ENCODE measurements around the gene ANKRD29. TPM values are rescaled to one million over a fixed set of nuclear protein-coding genes. Genes with fewer than 3 reads are reported as not detected.
A peak's percentile ranks its signal among the peaks of the same experiment; 100 is the strongest.

The ANKRD29 gene
- total and polyA plus RNA-seq, 2 of the 4 experiments (the other 2 are of a cell fraction), result 0.18 to 0.31 TPM

- no peak overlapping the region for H3K4me3 ChIP-seq (ENCODE audit: insufficient read depth, low read depth, low read length)
- dilution Hi-C loops (cut with HindIII; ENCODE audit: low sequenced_read_pairs, unreplicated experiment), result no loop called here
- H3K18ac ChIP-seq (ENCODE audit: low read depth, low read length), result no peak overlapping the region
- no CpG with 5 or more reads among the region's 2 CpGs for WGBS, 2 experiments (ENCODE audit: extremely low coverage in 2 of 2, insufficient read length in 1 of 2)
- no peak overlapping the region for H2AFZ ChIP-seq (replicated peaks; ENCODE audit: low read length, poor library complexity)
- ChIA-PET CTCF (no interaction called here), POLR2A (ENCODE audit: unreplicated experiment) (no interaction called here)
- in situ Hi-C loops (cut with MboI; ENCODE audit: low sequenced_read_pairs), result no loop called here
- no peak overlapping the region for H4K8ac ChIP-seq (ENCODE audit: low read depth in 2 of 2, low read length in 2 of 2)
- H3K4me1 ChIP-seq (ENCODE audit: control insufficient read depth, insufficient read depth, low read length), result peaks cover 4% of the 10 kb centered on the region; the same call in 1 of the 2 replicates
- no peak overlapping the region for H2BK5ac ChIP-seq (ENCODE audit: low read depth, low read length, poor library complexity, severe bottlenecking)
- H3K9me3 ChIP-seq (ENCODE audit: control insufficient read depth, insufficient read depth, low read length), result peaks cover 12% of the 10 kb centered on the region
- no peak overlapping the region for H4K5ac ChIP-seq (ENCODE audit: low read depth, low read length)
- no peak overlapping the region for H3K4ac ChIP-seq (ENCODE audit: low read depth, low read length)
- H3K36me3 ChIP-seq (ENCODE audit: control insufficient read depth, insufficient read depth, low read length), result no peaks in the 10 kb centered on the region
- H2AK9ac ChIP-seq (replicated peaks; ENCODE audit: low read depth, low read length, poor library complexity), result no peak overlapping the region
- no peak overlapping the region for H3K23ac ChIP-seq (ENCODE audit: low read depth, low read length)
- H2BK20ac ChIP-seq (ENCODE audit: low read depth, low read length), result no peak overlapping the region
- H3K27ac ChIP-seq (ENCODE audit: insufficient read depth, low read length), result no peak overlapping the region
- H3K27me3 ChIP-seq (ENCODE audit: control insufficient read depth, insufficient read depth, low read length), result peaks cover 36% of the 10 kb centered on the region
- ATAC-seq (ENCODE audit: low read depth) (no peak), DNase-seq (no peak)
- H3K14ac ChIP-seq (replicated peaks; ENCODE audit: low read depth, low read length), result no peak overlapping the region
- TF ChIP-seq CHD1 (IDR thresholded peaks at IDR 0.05; ENCODE audit: low read depth, low read length) (no peak), MAFK (IDR thresholded peaks at IDR 0.05; ENCODE audit: low read depth, low read length) (peak; percentile 61; the same call in 1 of the 2 replicates)
- H3K4me2 ChIP-seq (ENCODE audit: low read depth, low read length), result no peak overlapping the region
- no peaks in the 10 kb centered on the region for H3K79me1 ChIP-seq (ENCODE audit: low read depth in 1 of 2, low read length in 2 of 2)
- H3K56ac ChIP-seq (ENCODE audit: extremely low read depth, insufficient read depth, low read length), result no peak overlapping the region
- no peak overlapping the region for H2AK5ac ChIP-seq (ENCODE audit: low read depth, low read length)
- no peak overlapping the region for H3K9ac ChIP-seq (ENCODE audit: low read depth, low read length)
- H2BK120ac ChIP-seq (ENCODE audit: low read depth, low read length), result no peak overlapping the region
- H4K20me1 ChIP-seq (ENCODE audit: insufficient read depth, low read length), result no peaks in the 10 kb centered on the region
- H2BK15ac ChIP-seq (ENCODE audit: low read depth, low read length), result no peak overlapping the region
- no peaks in the 10 kb centered on the region for H3K9me1 ChIP-seq (ENCODE audit: insufficient read depth, low read length)
- no TSS peak for BruUV-seq (replicated peaks)
- no peak overlapping the region for H4K91ac ChIP-seq (ENCODE audit: insufficient read depth, low read depth, low read length)
- intact Hi-C loops (cut with micrococcal nuclease), result no loop called here
Observed at GRCh38 chr18:23646282-23646681, 16.4 kb downstream of the ANKRD29 start.

All from IMR-90 (cell line).